Natural killer cell (primary cell): ENCODE data around the gene CD46. TPM values are rescaled to one million over a fixed set of nuclear protein-coding genes. Genes with fewer than 3 reads are reported as not detected.
A peak's percentile ranks its signal among the peaks of the same experiment; 100 is the strongest.

Experiments used
- ATAC-seq, 3 donors: fragments of 150-1000 bp in 2 of 3; fragments of 200-7000 bp in 1 of 3; cut with Tn5 transposase; 1 replicate in 1 of 3; 2 replicates in 2 of 3; pipeline ENCODE4 v1.10.0; 2021; ENCODE audit warnings: mild to moderate bottlenecking in 2 of 3, moderate library complexity in 2 of 3
- DNase-seq, 2 donors: peaks; one replicate each; pipeline versions ENCODE4 v3.0.0 to v3.0.0-alpha.2; 2013 to 2021; ENCODE audit warnings: mixed read lengths in 1 of 2
- H3K27ac ChIP-seq: one replicate; pipeline ENCODE4 v1.5.1; 2013; ENCODE audit warnings: mild to moderate bottlenecking, low read length
- H3K27me3 ChIP-seq: one replicate; pipeline ENCODE4 v1.6.1; 2013; ENCODE audit warnings: low read length; ENCODE audit not compliant: control insufficient read depth, insufficient read depth
- H3K36me3 ChIP-seq: one replicate; pipeline ENCODE4 v1.6.1; 2013; ENCODE audit warnings: low read length; ENCODE audit not compliant: control insufficient read depth, insufficient read depth
- H3K4me1 ChIP-seq: one replicate; pipeline ENCODE4 v1.6.1; 2013; ENCODE audit warnings: low read length; ENCODE audit not compliant: control insufficient read depth, insufficient read depth
- H3K4me3 ChIP-seq: one replicate; pipeline ENCODE4 v1.5.1; 2013; ENCODE audit warnings: low read length
- H3K9me3 ChIP-seq: one replicate; pipeline ENCODE4 v1.6.1; 2013; ENCODE audit warnings: low read length; ENCODE audit not compliant: control insufficient read depth, insufficient read depth
- H3K27ac Mint-ChIP-seq, 2 donors: one replicate each; pipeline ENCODE4 v1.8.0; 2022; ENCODE audit warnings: mild to moderate bottlenecking in 2 of 2, mixed read lengths in 2 of 2, moderate library complexity in 1 of 2
- H3K27me3 Mint-ChIP-seq, 2 donors: one replicate each; pipeline ENCODE4 v1.8.0; 2022; ENCODE audit warnings: low read depth in 2 of 2, mixed read lengths in 2 of 2
- H3K36me3 Mint-ChIP-seq: one replicate; pipeline ENCODE4 v1.8.0; 2022; ENCODE audit warnings: mixed read lengths
- H3K4me1 Mint-ChIP-seq, 2 donors: one replicate each; pipeline ENCODE4 v1.8.0; 2022; ENCODE audit warnings: mixed read lengths in 2 of 2
- H3K4me3 Mint-ChIP-seq: one replicate; pipeline ENCODE4 v1.8.0; 2022; ENCODE audit warnings: mild to moderate bottlenecking, moderate library complexity, mixed read lengths
- H3K9me3 Mint-ChIP-seq, 2 donors: one replicate each; pipeline ENCODE4 v1.8.0; 2022; ENCODE audit warnings: mixed read lengths in 2 of 2
- CTCF ChIP-seq: fragments of 200-600 bp; IDR thresholded peaks from one replicate; pipeline ENCODE4 v1.8.0; 2022; ENCODE audit warnings: antibody characterized with exemption
- WGBS: methylation state at CpG from one replicate; pipeline ENCODE4 v1.1.7; 2013; ENCODE audit warnings: missing lambda C conversion rate; ENCODE audit not compliant: insufficient coverage; 5-methylcytosine and 5-hydroxymethylcytosine counted together
- intact Hi-C: fragments of 100-400 bp; cut with micrococcal nuclease; formaldehyde crosslinking; loops from one replicate; pipeline ENCODE4 v1.14.2; 2022
- total RNA-seq, 4 donors: library from RNA; stranded (reverse); fragments of 120-200 nt in 1 of 4; gene quantifications; one replicate each; pipeline versions ENCODE4 v1.2.3 to v1.2.4, GENCODE V29; 2013 to 2022

CD46 gene
- total RNA-seq, 3 donors from 2014 or later (not counting 1 experiment from before 2014, with no cell fraction given) = 110 to 126 (median 124) TPM

DNA sequence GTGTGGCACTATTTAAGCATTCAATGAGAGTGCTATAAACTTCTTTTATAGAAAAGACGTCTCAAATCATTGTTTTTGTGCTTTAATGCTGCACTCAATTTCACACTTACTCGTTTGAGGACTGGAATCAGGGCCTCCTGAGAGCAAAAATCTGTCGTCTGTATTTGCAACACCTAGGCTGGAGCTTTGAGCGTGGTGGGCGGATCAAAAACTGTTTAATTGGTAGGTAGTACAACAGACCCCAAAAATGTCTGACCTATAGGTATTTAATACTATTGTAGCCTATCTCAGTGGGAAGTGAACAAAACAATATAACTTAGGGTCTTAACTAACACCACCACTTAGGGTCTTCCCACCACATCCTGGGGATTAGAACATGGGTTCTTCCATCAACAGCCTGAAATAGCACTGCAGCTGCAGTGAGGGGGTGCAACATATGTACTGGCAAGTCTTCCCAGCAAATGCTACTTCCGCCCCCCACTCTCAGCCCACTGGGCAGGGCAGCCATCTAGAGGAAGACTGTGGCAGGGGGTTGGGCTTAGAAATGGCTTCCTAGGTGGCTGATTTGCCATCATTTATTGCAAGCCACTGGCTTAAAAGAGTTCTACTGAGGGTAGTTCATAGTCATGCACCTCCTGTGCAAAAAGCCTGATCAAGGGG is 48.3 kb downstream of the CD46 start:
- DNase-seq (peak in 1 of 2 donors; percentile 3), ATAC-seq (no peak)
- Mint-ChIP-seq H3K27ac (no peak overlapping the region), H3K27me3 (no peaks in the 10 kb centered on the region), H3K36me3 (peaks cover 18% of the 10 kb centered on the region), H3K4me1 (peaks cover 40 to 46% of the 10 kb centered on the region in 2 donors), H3K4me3 (no peak overlapping the region), H3K9me3 (no peaks in the 10 kb centered on the region)
- H3K9me3 ChIP-seq = no peaks in the 10 kb centered on the region
- WGBS = 87% methylated on average over 5 of the region's 6 CpGs
- H3K4me1 ChIP-seq = peaks cover 21% of the 10 kb centered on the region
- H3K27me3 ChIP-seq = no peaks in the 10 kb centered on the region
- intact Hi-C loops = loop anchor here (2.0 to 10.0 kb wide), 4 partner anchors 25 to 165 kb away; no protein-coding TSS in a partner anchor
- no peak overlapping the region for H3K4me3 ChIP-seq
- no peak overlapping the region for H3K27ac ChIP-seq
- TF ChIP-seq CTCF = no peak
- H3K36me3 ChIP-seq = peaks cover 24% of the 10 kb centered on the region

DNA sequence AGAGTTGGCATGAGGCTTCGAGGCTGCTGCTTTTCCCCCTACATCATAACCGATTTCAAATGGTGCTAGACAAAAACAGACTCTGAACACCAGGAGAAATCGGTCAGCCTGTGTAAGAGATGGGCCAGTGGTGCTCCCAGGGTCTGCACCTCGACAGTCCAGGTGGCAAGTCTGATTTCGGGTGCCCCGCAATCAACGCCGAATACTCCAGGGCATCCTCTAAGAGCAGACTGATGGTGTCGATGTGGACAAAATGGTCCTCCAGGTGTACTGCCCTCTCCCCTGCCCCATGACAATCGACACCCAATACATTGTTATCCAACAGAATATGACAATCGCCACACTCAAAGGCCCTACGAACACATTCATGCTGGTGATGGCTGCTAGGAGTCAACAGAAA is 50.0 kb downstream of the CD46 start:
- no peak for TF ChIP-seq CTCF
- H3K27me3 Mint-ChIP-seq = no peaks in the 10 kb centered on the region
- no peak for ATAC-seq
- H3K36me3 Mint-ChIP-seq = peaks cover 18% of the 10 kb centered on the region
- 82% methylated on average over 12 of the region's 12 CpGs for WGBS
- H3K4me1 ChIP-seq = peaks cover 24% of the 10 kb centered on the region
- H3K27ac ChIP-seq = no peak overlapping the region
- no peak overlapping the region for H3K27ac Mint-ChIP-seq
- no peaks in the 10 kb centered on the region for H3K9me3 ChIP-seq
- intact Hi-C loops = no loop called here
- peaks cover 37% of the 10 kb centered on the region for H3K36me3 ChIP-seq
- H3K4me3 Mint-ChIP-seq = no peak overlapping the region
- no peak overlapping the region for H3K4me3 ChIP-seq
- H3K27me3 ChIP-seq = no peaks in the 10 kb centered on the region
- peaks cover 40 to 51% of the 10 kb centered on the region in 2 donors for H3K4me1 Mint-ChIP-seq
- no peak for DNase-seq
- no peaks in the 10 kb centered on the region for H3K9me3 Mint-ChIP-seq

DNA sequence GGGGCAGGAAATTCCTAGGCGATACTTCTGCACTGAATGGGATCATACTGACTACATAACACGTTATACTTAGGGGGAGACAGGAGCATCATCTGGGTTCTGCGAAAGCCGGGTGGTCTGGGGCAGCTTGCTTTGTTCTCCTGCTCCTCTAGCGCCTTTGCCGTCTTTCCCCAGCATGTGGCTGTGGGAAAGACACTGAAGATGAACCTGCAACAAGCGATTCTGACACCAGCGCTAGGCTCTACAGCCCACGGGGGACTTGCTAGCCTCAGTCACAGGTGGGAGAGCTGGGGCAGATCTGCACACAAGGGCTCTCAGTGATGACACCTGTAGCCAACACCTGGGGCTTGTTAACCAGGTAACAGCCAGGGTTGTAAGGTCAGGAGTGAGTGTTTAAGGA is 51.8 kb downstream of the CD46 start:
- Mint-ChIP-seq H3K36me3 (peaks cover 18% of the 10 kb centered on the region), H3K9me3 (no peaks in the 10 kb centered on the region), H3K4me1 (peaks cover 22 to 54% of the 10 kb centered on the region in 2 donors), H3K27me3 (no peaks in the 10 kb centered on the region), H3K4me3 (no peak overlapping the region), H3K27ac (no peak overlapping the region)
- WGBS = 96% methylated on average over 9 of the region's 9 CpGs
- Histone ChIP-seq H3K9me3 (no peaks in the 10 kb centered on the region), H3K27me3 (no peaks in the 10 kb centered on the region), H3K4me1 (peaks cover 29% of the 10 kb centered on the region), H3K27ac (no peak overlapping the region), H3K36me3 (peaks cover 51% of the 10 kb centered on the region), H3K4me3 (no peak overlapping the region)
- no peak for TF ChIP-seq CTCF
- no peak for ATAC-seq
- intact Hi-C loops = no loop called here
- no peak for DNase-seq
